MCF 10A (cell line): ENCODE measurements around the gene NADSYN1. TPM values are rescaled to one million over a fixed set of nuclear protein-coding genes. Genes with fewer than 3 reads are reported as not detected.

ENCODE experiments used
- BruUV-seq: library from RNA; stranded (reverse); fragments of 400-500 nt; replicated peaks from 2 replicates; lab custom pipeline; 2021; lab: Mats Ljungman, UMichigan
- CTCF ChIA-PET: fragments of 300-600 bp; sonication (Branson Sonifier 250); formaldehyde crosslinking; extraction: SDS; loops from one replicate; lab custom pipeline; 2021; ENCODE audit warnings: antibody characterized with exemption, inconsistent platforms; lab: Yijun Ruan, JAX
- POLR2A ChIA-PET: fragments of 300-600, 350-650 bp; sonication (Branson Sonifier 250); formaldehyde crosslinking; extraction: SDS; loops from one replicate; lab custom pipeline; 2020; ENCODE audit warnings: antibody characterized with exemption, inconsistent platforms; lab: Yijun Ruan, JAX
- DNase-seq: peaks from one replicate; pipeline ENCODE4 v3.0.0-alpha.2; 2018; ENCODE audit not compliant: unreplicated experiment
- H3K27ac Mint-ChIP-seq: one replicate; pipeline ENCODE4 v1.8.0; 2022; ENCODE audit warnings: mild to moderate bottlenecking, low read depth, mixed read lengths; ENCODE audit not compliant: unreplicated experiment
- H3K27me3 Mint-ChIP-seq: one replicate; pipeline ENCODE4 v1.8.0; 2022; ENCODE audit warnings: mixed read lengths; ENCODE audit not compliant: insufficient read depth, unreplicated experiment
- H3K36me3 Mint-ChIP-seq: one replicate; pipeline ENCODE4 v1.8.0; 2022; ENCODE audit warnings: mild to moderate bottlenecking, moderate library complexity, mixed read lengths; ENCODE audit not compliant: insufficient read depth, unreplicated experiment
- H3K4me1 Mint-ChIP-seq: one replicate; pipeline ENCODE4 v1.8.0; 2022; ENCODE audit warnings: mixed read lengths; ENCODE audit not compliant: insufficient read depth, unreplicated experiment
- H3K4me3 Mint-ChIP-seq: one replicate; pipeline ENCODE4 v1.8.0; 2022; ENCODE audit warnings: mild to moderate bottlenecking, moderate library complexity, mixed read lengths; ENCODE audit not compliant: unreplicated experiment
- H3K9me3 Mint-ChIP-seq: one replicate; pipeline ENCODE4 v1.8.0; 2022; ENCODE audit warnings: mixed read lengths; ENCODE audit not compliant: unreplicated experiment
- CTCF ChIP-seq: fragments of 200-600 bp; IDR thresholded peaks from one replicate; pipeline ENCODE4 v1.8.0; 2022; ENCODE audit warnings: antibody characterized with exemption, mild to moderate bottlenecking; ENCODE audit not compliant: unreplicated experiment
- intact Hi-C: fragments of 100-400 bp; cut with micrococcal nuclease; formaldehyde crosslinking; loops from 2 replicates; pipeline ENCODE4 v1.14.1; 2022
- total RNA-seq: library from RNA; stranded (reverse); gene quantifications from 2 replicates; pipeline ENCODE4 v1.2.3, GENCODE V29; 2022

Gene NADSYN1
- total RNA-seq, 1 experiment from 2014 or later, result 73.6 TPM

- H3K4me3 Mint-ChIP-seq, result no peak overlapping the region
- H3K36me3 Mint-ChIP-seq, result peaks cover 70% of the 10 kb centered on the region
- no peaks in the 10 kb centered on the region for H3K9me3 Mint-ChIP-seq
- POLR2A ChIA-PET, result interaction anchor here (0.5 kb wide), 1 partner anchor 13 kb away, joined by 3 read pairs; no protein-coding TSS in a partner anchor
- H3K27me3 Mint-ChIP-seq, result no peaks in the 10 kb centered on the region
- no peak overlapping the region for H3K27ac Mint-ChIP-seq
- DNase-seq, result no peak
- H3K4me1 Mint-ChIP-seq, result no peaks in the 10 kb centered on the region
- intact Hi-C loops, result no loop called here
- CTCF ChIA-PET, result no interaction called here
- TF ChIP-seq CTCF, result no peak
- BruUV-seq, result no TSS peak
Observed at GRCh38 chr11:71477641-71478527, 24.9 kb downstream of the NADSYN1 start.

DNA sequence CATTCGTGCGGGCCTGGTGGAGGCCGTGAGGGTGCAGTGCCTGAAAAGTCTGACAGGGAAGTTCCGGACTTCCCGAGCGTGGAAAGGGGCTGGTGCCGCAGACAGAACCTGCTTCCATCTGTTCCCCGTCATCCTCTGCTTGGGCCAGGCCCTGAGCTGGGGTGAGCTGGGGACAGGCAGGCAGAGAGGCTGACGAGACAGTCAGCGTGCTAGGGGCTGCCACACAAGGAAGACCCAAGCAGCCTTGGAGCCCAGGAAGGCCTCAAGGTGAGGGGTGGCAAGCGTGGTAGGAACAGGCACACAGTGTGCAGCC is 25.5 kb downstream of the NADSYN1 start:
- Mint-ChIP-seq H3K4me3 (no peak overlapping the region), H3K36me3 (peaks cover 66% of the 10 kb centered on the region), H3K9me3 (no peaks in the 10 kb centered on the region), H3K27me3 (no peaks in the 10 kb centered on the region), H3K27ac (no peak overlapping the region), H3K4me1 (no peaks in the 10 kb centered on the region)
- DNase-seq, result no peak
- ChIA-PET CTCF (no interaction called here), POLR2A (interaction anchor here (0.5 kb wide), 1 partner anchor 14 kb away, joined by 3 read pairs; no protein-coding TSS in a partner anchor)
- TF ChIP-seq CTCF, result no peak
- no TSS peak for BruUV-seq
- intact Hi-C loops, result no loop called here

GRCh38 chr11:71481101-71481960 is 28.3 kb downstream of the NADSYN1 start:
- DNase-seq, result no peak
- ChIA-PET CTCF (no interaction called here), POLR2A (no interaction called here)
- no peak for TF ChIP-seq CTCF
- Mint-ChIP-seq H3K9me3 (no peaks in the 10 kb centered on the region), H3K4me3 (no peak overlapping the region), H3K27ac (no peak overlapping the region), H3K36me3 (peaks cover 66% of the 10 kb centered on the region), H3K4me1 (no peaks in the 10 kb centered on the region), H3K27me3 (no peaks in the 10 kb centered on the region)
- BruUV-seq, result no TSS peak
- intact Hi-C loops, result no loop called here

DNA sequence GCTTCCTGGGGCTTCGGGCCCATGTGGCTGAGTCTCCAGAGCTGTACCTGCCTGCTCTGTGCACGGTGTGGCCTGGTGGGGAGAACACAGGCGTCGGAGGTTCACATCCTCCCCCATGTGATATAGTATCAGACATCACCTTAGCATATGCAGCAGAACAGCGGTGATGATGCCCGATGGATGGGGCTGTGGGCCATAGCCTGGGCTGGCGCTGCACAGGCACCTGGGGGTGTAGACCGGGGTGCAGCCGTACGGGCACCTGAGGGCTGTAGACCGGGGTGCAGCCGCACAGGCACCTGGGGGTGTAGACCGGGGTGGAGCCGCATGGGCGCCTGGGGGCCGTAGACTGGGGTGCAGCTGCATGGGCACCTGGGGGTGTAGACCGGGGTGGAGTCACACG is 29.2 kb downstream of the NADSYN1 start:
- no peak overlapping the region for H3K27ac Mint-ChIP-seq
- no peak for TF ChIP-seq CTCF
- H3K27me3 Mint-ChIP-seq, result no peaks in the 10 kb centered on the region
- H3K4me3 Mint-ChIP-seq, result no peak overlapping the region
- ChIA-PET POLR2A (interaction anchor here (1.4 kb wide), 1 partner anchor 28 kb away, joined by 3 read pairs; no protein-coding TSS in a partner anchor), CTCF (no interaction called here)
- peaks cover 64% of the 10 kb centered on the region for H3K36me3 Mint-ChIP-seq
- H3K9me3 Mint-ChIP-seq, result no peaks in the 10 kb centered on the region
- DNase-seq, result no peak
- BruUV-seq, result no TSS peak
- intact Hi-C loops, result no loop called here
- H3K4me1 Mint-ChIP-seq, result no peaks in the 10 kb centered on the region
